Adipocyte (in vitro differentiated cells): ENCODE data around the gene HOMER2.
A peak's percentile ranks its signal among the peaks of the same experiment; 100 is the strongest.
"Not testable (repeated sequence)": the region's sequence is repeated elsewhere in the genome, so short reads cannot be mapped to it uniquely, and the experiment has no call there.

Experiments used
- DNase-seq: peaks from one replicate; pipeline ENCODE4 v3.0.0-alpha.2; 2015; ENCODE audit warnings: low read depth
- H3K27me3 ChIP-seq: replicated peaks from 2 replicates; pipeline ENCODE4 v1.7.0; 2013; ENCODE audit warnings: mild to moderate bottlenecking, low read length, moderate library complexity; ENCODE audit not compliant: control insufficient read depth, insufficient read depth
- H3K36me3 ChIP-seq: 2 replicates; pipeline ENCODE4 v1.7.0; 2013; ENCODE audit warnings: low read length, mild to moderate bottlenecking, moderate library complexity; ENCODE audit not compliant: control insufficient read depth, insufficient read depth, severe bottlenecking
- H3K4me1 ChIP-seq: 2 replicates; pipeline ENCODE4 v1.7.0; 2013; ENCODE audit warnings: mild to moderate bottlenecking, low read length, moderate library complexity; ENCODE audit not compliant: control insufficient read depth, insufficient read depth
- H3K4me3 ChIP-seq: 2 replicates; pipeline ENCODE4 v1.7.0; 2013; ENCODE audit warnings: mild to moderate bottlenecking, low read length, moderate library complexity
- H3K9ac ChIP-seq: 2 replicates; pipeline ENCODE4 v1.7.0; 2013; ENCODE audit warnings: mild to moderate bottlenecking, low read length, moderate library complexity
- H3K9me3 ChIP-seq: 2 replicates; pipeline ENCODE4 v1.7.0; 2013; ENCODE audit warnings: mild to moderate bottlenecking, low read length, moderate library complexity; ENCODE audit not compliant: control insufficient read depth

HOMER2 gene

DNA sequence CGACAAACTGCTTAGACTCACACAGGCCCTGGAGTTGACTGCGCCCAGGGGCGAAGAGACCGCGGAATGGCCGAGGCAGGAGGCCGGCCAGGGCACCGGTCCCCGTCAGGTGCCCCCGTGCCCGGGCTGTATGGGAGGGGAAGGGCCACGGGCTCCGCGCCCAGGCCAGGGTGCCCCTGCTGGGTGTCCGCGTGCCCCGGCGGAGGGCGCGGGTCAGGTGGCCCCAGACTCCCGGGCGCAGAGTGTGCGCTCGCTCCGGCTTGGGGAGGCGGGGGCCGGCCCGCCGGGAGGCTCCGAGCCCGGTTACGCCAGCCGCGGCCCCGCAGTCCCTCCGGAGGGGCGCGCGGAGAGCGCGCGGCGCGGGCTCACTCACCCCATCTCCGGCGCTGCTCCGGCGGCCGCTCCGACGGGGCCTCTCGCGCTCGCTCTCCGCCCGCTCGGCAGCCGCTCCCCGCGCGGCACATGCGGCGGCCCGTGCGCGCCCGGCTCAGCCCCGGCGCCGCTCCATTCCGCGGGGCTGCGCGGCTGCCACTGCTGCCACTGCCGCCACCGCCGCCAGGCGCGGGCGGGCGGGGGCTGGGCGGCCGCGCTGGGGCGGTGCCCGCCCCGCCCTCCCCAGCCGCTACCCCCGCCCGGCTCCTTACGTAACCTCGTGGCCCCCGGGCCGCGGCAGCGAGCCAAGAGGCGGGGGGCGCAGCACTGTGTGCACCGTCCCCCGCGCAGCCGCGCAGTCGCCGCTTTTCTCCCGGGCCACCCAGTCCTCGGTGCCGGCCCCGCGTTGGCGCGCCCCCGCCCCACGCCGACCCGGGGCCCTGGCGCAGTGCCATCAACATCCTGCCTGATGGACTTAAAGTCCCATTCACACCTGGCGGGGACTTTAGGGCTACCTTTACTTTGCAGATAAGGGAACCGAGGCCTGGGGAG lies at the start of gene HOMER2:
TSS of gene HOMER2 (minus strand) at position 563 of the 924 bp plus-strand sequence. CDS start at position 378, 185 bp downstream.
- DNase-seq: peak; percentile 59
- Histone ChIP-seq H3K27me3 (peaks cover 20% of the 10 kb centered on the region), H3K9ac (peak within 1 kb of the TSS; percentile 56), H3K4me3 (peak within 1 kb of the TSS; percentile 74), H3K9me3 (no peaks in the 10 kb centered on the region), H3K4me1 (no peaks in the 10 kb centered on the region), H3K36me3 (no peaks in the 10 kb centered on the region)

GRCh38 chr15:83000672-83001031 lies 48.1 kb upstream of the HOMER2 start:
- H3K4me3 ChIP-seq: peak overlapping the region; percentile 75
- H3K4me1 ChIP-seq, H3K36me3 ChIP-seq, H3K9ac ChIP-seq, DNase-seq, H3K27me3 ChIP-seq, H3K9me3 ChIP-seq: not testable (repeated sequence)

DNA sequence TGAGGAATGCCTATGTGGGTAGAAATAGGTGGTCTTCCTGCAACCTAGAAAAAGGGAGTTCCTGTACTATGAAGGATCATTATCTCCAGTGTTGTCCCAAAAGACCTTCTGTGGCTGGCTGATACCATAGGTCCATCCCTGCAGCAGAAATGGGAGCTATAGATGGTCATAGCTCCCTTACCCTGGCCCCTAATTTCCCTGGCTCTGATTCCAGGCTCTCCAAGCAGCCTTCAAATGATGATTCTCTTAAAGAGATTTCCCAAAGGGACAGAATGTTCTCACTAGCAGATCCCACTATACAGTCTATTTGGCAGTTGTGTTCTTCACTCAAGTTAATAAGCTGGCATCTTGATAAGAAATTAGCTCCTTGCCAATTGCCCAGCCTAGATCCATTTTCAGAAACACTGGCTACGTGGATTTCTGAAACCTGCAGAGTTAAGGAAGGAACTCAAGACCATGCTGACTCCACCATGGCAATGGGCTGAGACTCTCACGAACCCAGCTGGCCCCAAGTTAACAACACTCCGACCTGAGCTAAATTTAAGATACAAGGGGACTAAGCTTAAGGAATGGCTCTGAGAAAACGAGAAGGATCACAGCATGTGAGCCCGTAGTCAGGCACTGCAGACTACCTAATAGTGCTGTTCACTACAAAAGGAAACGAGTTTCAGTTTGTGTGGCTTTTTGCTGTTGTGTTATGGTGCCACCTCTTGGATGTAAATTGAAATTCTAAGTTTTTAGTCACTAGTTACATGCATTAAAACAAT lies 47.6 kb upstream of the HOMER2 start:
- peak overlapping the region; percentile 75 for H3K4me3 ChIP-seq
- H3K36me3 ChIP-seq: peaks cover 5% of the 10 kb centered on the region
- H3K27me3 ChIP-seq: no peaks in the 10 kb centered on the region
- H3K9ac ChIP-seq: peak overlapping the region; percentile 65
- peak; percentile 69 for DNase-seq
- no peaks in the 10 kb centered on the region for H3K9me3 ChIP-seq
- H3K4me1 ChIP-seq: peaks cover 9% of the 10 kb centered on the region

DNA sequence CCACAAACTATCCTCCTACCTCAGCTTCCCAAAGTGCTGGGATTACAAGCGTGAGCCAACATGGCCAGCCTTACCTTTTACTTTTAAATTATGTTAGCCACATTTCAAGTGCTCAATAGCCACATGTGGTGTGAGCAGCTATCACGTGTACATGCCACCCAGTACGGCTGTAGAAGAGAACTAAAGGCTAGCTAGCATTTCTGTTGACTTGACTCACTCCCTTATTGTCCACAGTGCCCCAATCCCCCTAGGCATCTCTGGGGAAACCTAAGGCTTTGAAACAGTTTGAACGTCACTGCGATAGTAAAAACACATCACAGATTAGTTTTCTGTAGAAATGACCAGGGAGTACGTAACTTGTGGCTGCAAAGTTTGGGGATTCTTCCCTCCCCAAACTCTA lies 46.9 kb upstream of the HOMER2 start:
- Histone ChIP-seq H3K9me3 (no peaks in the 10 kb centered on the region), H3K27me3 (no peaks in the 10 kb centered on the region), H3K4me3 (no peak overlapping the region), H3K9ac (no peak overlapping the region), H3K36me3 (no peaks in the 10 kb centered on the region), H3K4me1 (peaks cover 9% of the 10 kb centered on the region)
- no peak for DNase-seq

- H3K36me3 ChIP-seq: peaks cover under 1% of the 10 kb centered on the region
- no peaks in the 10 kb centered on the region for H3K9me3 ChIP-seq
- DNase-seq: no peak
- H3K27me3 ChIP-seq: no peaks in the 10 kb centered on the region
- H3K4me1 ChIP-seq: peaks cover 9% of the 10 kb centered on the region
- H3K9ac ChIP-seq: no peak overlapping the region
- no peak overlapping the region for H3K4me3 ChIP-seq
Observed at GRCh38 chr15:82995938-82996337, 43.4 kb upstream of the HOMER2 start.

DNA sequence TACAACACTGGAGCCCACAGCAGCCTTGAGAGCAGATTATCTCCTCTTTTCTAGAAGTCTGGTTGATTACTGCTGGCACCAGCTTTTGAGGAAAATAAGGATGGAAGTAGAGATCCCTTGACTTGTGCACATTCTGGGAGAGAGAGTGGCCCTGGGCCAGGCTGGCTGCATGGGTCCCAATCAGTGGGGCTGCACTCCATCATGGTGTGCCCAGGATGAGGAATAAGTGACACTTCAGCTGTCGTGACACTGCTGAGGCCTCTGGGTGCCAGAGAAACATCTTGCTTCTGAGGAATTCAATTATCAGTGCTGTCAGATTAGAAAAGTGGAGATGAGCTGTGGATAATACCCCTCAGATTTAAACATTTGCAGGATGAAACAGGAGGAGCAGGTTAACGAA lies 42.6 kb upstream of the HOMER2 start:
- Histone ChIP-seq H3K27me3 (no peaks in the 10 kb centered on the region), H3K4me3 (no peak overlapping the region), H3K4me1 (peaks cover 7% of the 10 kb centered on the region), H3K9me3 (no peaks in the 10 kb centered on the region), H3K9ac (no peak overlapping the region), H3K36me3 (peaks cover 7% of the 10 kb centered on the region)
- DNase-seq: no peak

- H3K4me1 ChIP-seq: no peaks in the 10 kb centered on the region
- H3K9me3 ChIP-seq: no peaks in the 10 kb centered on the region
- DNase-seq: no peak
- no peak overlapping the region for H3K4me3 ChIP-seq
- no peak overlapping the region for H3K9ac ChIP-seq
- H3K27me3 ChIP-seq: no peaks in the 10 kb centered on the region
- H3K36me3 ChIP-seq: peaks cover 19% of the 10 kb centered on the region
Observed at GRCh38 chr15:82993144-82993543, 40.6 kb upstream of the HOMER2 start.

GRCh38 chr15:82992436-82992998 lies 40.0 kb upstream of the HOMER2 start:
- no peaks in the 10 kb centered on the region for H3K4me1 ChIP-seq
- H3K27me3 ChIP-seq: no peaks in the 10 kb centered on the region
- H3K9ac ChIP-seq: no peak overlapping the region
- no peak overlapping the region for H3K4me3 ChIP-seq
- peaks cover 19% of the 10 kb centered on the region for H3K36me3 ChIP-seq
- DNase-seq: no peak
- no peaks in the 10 kb centered on the region for H3K9me3 ChIP-seq

DNA sequence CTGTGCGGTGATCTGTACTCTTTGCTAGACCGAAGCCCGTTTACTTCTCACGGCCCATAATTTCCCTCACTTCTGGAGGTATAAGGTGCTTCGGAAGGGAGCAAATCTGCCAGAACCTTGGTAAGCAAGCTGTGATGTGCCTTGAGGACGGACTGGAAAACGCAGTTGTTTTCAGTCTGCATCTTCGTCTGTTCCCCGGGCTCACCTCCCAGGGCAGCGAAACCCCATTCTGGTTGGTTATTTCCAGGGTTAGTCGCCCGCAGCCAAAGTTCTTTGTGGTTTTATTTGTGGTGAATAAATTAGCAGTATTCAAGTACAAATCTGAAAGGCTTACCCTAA lies 33.9 kb upstream of the HOMER2 start:
- H3K9me3 ChIP-seq: no peaks in the 10 kb centered on the region
- H3K9ac ChIP-seq: peak overlapping the region; percentile 98
- peaks cover 19% of the 10 kb centered on the region for H3K36me3 ChIP-seq
- no peaks in the 10 kb centered on the region for H3K27me3 ChIP-seq
- peak overlapping the region; percentile 100 for H3K4me3 ChIP-seq
- H3K4me1 ChIP-seq: peaks cover 11% of the 10 kb centered on the region
- DNase-seq: no peak

- H3K27me3 ChIP-seq: no peaks in the 10 kb centered on the region
- H3K4me3 ChIP-seq: peak within 1 kb of the TSS; percentile 100
- DNase-seq: peak; percentile 99
- H3K36me3 ChIP-seq: peaks cover 18% of the 10 kb centered on the region
- peak within 1 kb of the TSS; percentile 98 for H3K9ac ChIP-seq
- H3K4me1 ChIP-seq: peaks cover 11% of the 10 kb centered on the region
- no peaks in the 10 kb centered on the region for H3K9me3 ChIP-seq
Observed at GRCh38 chr15:82985688-82986441, 33.3 kb upstream of the HOMER2 start, which contains the start of gene RAMAC. Gene RAMAC, plus strand, starts transcription at chr15:82986210. Its CDS starts 2,809 bp downstream, at chr15:82989019.
